Bronchial epithelial cell (primary cell): ENCODE results near the gene SORCS2. TPM values are rescaled to one million over a fixed set of nuclear protein-coding genes. Genes with fewer than 3 reads are reported as not detected.

Experiments used
- DNase-seq: peaks from one replicate; pipeline ENCODE4 v3.0.0-alpha.2; 2010; ENCODE audit warnings: low read depth
- FAIRE-seq: peaks from 2 replicates; lab custom pipeline; 2011; peaks lifted over from hg19 to GRCh38; lab: Jason Lieb, UNC
- H3K27me3 ChIP-seq: 2 replicates; pipeline ENCODE4 v1.5.1; 2011; ENCODE audit warnings: low read length; ENCODE audit not compliant: control insufficient read depth, insufficient read depth
- H3K36me3 ChIP-seq: 2 replicates; pipeline ENCODE4 v1.5.1; 2011; ENCODE audit warnings: low read length; ENCODE audit not compliant: control insufficient read depth, insufficient read depth
- H3K4me3 ChIP-seq: 2 replicates; pipeline ENCODE4 v1.5.1; 2011; ENCODE audit warnings: mild to moderate bottlenecking, low read depth, low read length, control low read depth
- total RNA-seq: library from RNA; depleted of rRNA; stranded (reverse); fragments of >200 nt; gene quantifications from 2 replicates; pipeline ENCODE4 v1.2.1, GENCODE V29; 2014
- TF ChIP-seq, protein P1 (sequence below): IDR thresholded peaks from 2 replicates; pipeline ENCODE4 v1.5.1; 2011; ENCODE audit warnings: mild to moderate bottlenecking, moderate library complexity, low read length, control low read depth, inconsistent platforms; ENCODE audit not compliant: insufficient read depth, severe bottlenecking

Gene SORCS2
- total RNA-seq, 1 donor from 2014 or later, result under 0.01 TPM

DNA sequence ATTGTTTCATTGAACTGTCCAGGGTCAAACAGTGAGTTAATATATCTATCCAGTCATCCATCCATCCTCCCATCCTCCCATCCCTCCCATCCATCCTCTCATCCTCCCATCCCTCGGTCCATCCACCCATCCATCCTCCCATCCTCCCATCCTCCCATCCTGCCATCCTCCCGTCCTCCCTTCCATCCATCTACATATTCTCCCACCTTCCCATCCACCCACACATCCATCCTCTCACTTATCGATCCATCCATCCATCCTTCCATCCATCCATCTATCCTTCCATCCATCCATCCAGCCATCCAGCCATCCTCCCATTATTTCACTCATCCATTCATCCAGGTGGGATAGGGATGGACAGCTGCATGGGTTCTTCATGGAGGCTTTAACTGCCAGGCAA, 277.8 kb downstream of the SORCS2 start:
- TF ChIP-seq, protein P1, sequence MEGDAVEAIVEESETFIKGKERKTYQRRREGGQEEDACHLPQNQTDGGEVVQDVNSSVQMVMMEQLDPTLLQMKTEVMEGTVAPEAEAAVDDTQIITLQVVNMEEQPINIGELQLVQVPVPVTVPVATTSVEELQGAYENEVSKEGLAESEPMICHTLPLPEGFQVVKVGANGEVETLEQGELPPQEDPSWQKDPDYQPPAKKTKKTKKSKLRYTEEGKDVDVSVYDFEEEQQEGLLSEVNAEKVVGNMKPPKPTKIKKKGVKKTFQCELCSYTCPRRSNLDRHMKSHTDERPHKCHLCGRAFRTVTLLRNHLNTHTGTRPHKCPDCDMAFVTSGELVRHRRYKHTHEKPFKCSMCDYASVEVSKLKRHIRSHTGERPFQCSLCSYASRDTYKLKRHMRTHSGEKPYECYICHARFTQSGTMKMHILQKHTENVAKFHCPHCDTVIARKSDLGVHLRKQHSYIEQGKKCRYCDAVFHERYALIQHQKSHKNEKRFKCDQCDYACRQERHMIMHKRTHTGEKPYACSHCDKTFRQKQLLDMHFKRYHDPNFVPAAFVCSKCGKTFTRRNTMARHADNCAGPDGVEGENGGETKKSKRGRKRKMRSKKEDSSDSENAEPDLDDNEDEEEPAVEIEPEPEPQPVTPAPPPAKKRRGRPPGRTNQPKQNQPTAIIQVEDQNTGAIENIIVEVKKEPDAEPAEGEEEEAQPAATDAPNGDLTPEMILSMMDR, result no peak
- FAIRE-seq (no peak), DNase-seq (no peak)

DNA sequence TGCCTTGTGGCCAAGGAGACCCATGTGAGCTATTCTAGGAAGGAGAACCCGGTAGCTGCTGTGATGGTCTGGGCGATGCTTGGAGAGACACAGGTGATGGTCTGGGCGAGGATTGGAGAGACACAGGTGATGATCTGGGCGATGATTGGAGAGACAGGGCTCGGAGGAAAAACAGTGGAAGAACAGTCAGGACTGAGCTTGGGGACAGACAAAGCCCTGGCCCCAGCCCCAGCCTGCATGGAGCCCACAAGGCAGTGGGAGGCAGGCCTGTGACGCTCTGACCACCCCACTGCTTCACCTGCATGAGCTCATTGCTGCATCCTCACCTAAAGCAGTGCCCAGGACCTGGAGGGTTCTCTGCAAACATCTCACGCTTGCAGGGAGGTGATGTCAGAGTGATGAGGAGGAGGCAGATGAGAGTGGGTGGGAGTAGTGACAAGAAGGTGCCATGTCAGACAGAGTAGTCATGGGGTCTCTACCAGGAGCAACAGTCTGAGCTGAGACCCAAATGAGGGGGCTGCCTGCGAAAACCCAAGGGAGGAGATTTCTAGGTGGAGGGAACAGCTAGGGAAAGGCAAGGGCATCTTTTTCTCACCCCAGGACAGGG, 278.3 kb downstream of the SORCS2 start:
- H3K27me3 ChIP-seq, result no peaks in the 10 kb centered on the region
- no peaks in the 10 kb centered on the region for H3K36me3 ChIP-seq
- H3K4me3 ChIP-seq, result no peak overlapping the region
- FAIRE-seq (no peak), DNase-seq (no peak)
- TF ChIP-seq, protein P1, result no peak

More for the DNA sequence above, 277.8 kb downstream of the SORCS2 start:
- Histone ChIP-seq H3K27me3 (no peaks in the 10 kb centered on the region), H3K36me3 (no peaks in the 10 kb centered on the region), H3K4me3 (no peak overlapping the region)

DNA sequence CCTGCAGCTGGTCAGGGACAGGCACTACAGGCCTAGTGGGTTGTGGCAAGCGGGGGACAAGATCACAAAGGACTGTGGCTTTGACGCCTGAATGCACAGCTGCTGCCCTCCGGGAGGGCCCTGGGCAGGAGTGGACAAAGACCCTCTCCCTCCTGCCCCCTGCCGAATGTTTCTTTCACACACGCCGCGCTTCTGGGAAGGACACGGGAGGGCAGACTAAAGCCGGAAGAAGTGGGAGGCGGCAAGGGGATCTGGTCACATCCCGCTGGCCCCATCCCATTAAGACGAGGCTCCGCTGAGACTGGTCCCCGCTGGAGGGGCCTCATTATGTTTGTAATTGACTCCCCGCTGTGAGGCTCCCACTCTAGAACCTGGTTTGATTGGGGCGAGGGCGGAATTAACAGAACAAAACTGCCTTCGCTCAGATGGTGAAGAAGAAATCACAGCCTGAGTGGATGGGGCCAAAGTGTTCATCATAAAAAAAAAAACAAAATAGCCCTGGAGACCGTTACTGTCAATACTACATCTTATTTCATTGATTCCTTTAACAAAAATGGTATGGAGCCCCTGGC, 280.2 kb downstream of the SORCS2 start:
- no peak overlapping the region for H3K4me3 ChIP-seq
- TF ChIP-seq, protein P1, result no peak
- FAIRE-seq, result no peak
- no peaks in the 10 kb centered on the region for H3K27me3 ChIP-seq
- DNase-seq, result no peak
- H3K36me3 ChIP-seq, result no peaks in the 10 kb centered on the region

DNA sequence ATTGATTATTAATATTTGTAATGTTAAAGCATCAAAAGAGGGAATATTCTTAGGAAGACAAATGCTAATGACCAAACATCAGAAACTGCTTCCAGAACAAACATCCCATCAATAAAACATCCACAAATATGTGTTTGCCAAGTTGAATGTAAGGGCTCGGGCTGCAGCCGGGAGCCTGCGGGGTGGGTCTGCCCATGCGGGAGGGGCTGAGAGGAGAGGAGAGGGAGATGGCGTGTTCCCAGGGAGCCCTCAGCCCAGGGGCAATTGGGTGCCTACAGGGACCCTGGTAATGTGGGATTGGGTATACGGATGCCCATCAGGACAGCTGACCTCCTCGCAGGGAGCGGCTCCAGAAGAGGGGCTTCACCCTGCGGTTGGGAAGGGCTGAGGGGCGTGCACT, 280.7 kb downstream of the SORCS2 start:
- no peaks in the 10 kb centered on the region for H3K27me3 ChIP-seq
- DNase-seq (no peak), FAIRE-seq (no peak)
- H3K36me3 ChIP-seq, result no peaks in the 10 kb centered on the region
- TF ChIP-seq, protein P1, result no peak
- no peak overlapping the region for H3K4me3 ChIP-seq

DNA sequence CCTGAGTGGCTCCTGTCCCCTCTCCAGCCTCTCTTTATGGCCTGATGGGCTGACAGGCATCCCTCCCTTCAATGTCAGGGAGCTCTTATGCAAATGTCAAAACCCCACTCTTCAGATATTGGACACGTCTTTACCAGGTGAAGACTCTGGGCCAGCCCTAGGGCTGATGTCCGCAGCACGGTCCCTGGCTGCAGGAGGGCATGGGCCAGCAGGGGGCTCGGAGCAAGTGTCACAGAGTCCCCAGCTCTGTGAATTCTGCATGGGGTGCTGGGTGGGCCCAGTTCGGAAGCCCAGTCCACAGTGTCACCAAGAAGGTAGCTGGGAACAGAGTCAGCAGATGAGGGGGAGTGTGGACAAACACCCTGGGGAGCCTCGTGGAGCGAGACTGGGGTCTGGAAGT, 282.0 kb downstream of the SORCS2 start:
- no peak for DNase-seq
- H3K27me3 ChIP-seq, result no peaks in the 10 kb centered on the region
- no peak for FAIRE-seq
- H3K36me3 ChIP-seq, result no peaks in the 10 kb centered on the region
- no peak overlapping the region for H3K4me3 ChIP-seq
- TF ChIP-seq, protein P1, result no peak
